Mesenchymal stem cell (in vitro differentiated cells and primary cell): ENCODE data around the gene HAS3.
A peak's percentile ranks its signal among the peaks of the same experiment; 100 is the strongest.
"Not testable (repeated sequence)": the region's sequence is repeated elsewhere in the genome, so short reads cannot be mapped to it uniquely, and the experiment has no call there.

Experiments
- DNase-seq: peaks from one replicate; pipeline ENCODE4 v3.0.0-alpha.2; 2013
- H2AFZ ChIP-seq: one replicate; pipeline ENCODE4 v1.6.1; 2013; ENCODE audit warnings: low read depth, mild to moderate bottlenecking, control low read depth, inconsistent platforms, low read length, moderate library complexity
- H2AK5ac ChIP-seq: 2 replicates; pipeline ENCODE4 v1.6.1; 2013; ENCODE audit warnings: low read length, moderate library complexity, mild to moderate bottlenecking, inconsistent platforms; ENCODE audit not compliant: severe bottlenecking
- H2BK120ac ChIP-seq: one replicate; pipeline ENCODE4 v1.6.1; 2013; ENCODE audit warnings: low read depth, mild to moderate bottlenecking, inconsistent platforms, low read length, moderate library complexity
- H2BK12ac ChIP-seq, 2 experiments: one replicate each; pipeline ENCODE4 v1.6.1; 2013; ENCODE audit warnings: inconsistent platforms in 2 of 2, low read length in 2 of 2, mild to moderate bottlenecking in 2 of 2, moderate library complexity in 2 of 2, control low read depth in 1 of 2
- H2BK15ac ChIP-seq: one replicate; pipeline ENCODE4 v1.6.1; 2013; ENCODE audit warnings: mild to moderate bottlenecking, low read depth, inconsistent platforms; ENCODE audit not compliant: poor library complexity, severe bottlenecking
- H2BK5ac ChIP-seq: 2 replicates; pipeline ENCODE4 v1.6.1; 2013; ENCODE audit warnings: low read depth, mild to moderate bottlenecking, low read length, control low read depth, inconsistent platforms; ENCODE audit not compliant: poor library complexity, severe bottlenecking
- H3K14ac ChIP-seq, 2 experiments: one replicate each; pipeline ENCODE4 v1.6.1; 2013; ENCODE audit warnings: inconsistent platforms in 2 of 2, low read length in 2 of 2, control low read depth in 1 of 2, mild to moderate bottlenecking in 1 of 2, moderate library complexity in 1 of 2
- H3K18ac ChIP-seq, 2 experiments: one replicate each; pipeline ENCODE4 v1.6.1; 2013; ENCODE audit warnings: inconsistent platforms in 2 of 2, low read length in 2 of 2, control low read depth in 1 of 2, low read depth in 1 of 2, mild to moderate bottlenecking in 1 of 2
- H3K23ac ChIP-seq, 2 experiments: one replicate each; pipeline ENCODE4 v1.6.1; 2013; ENCODE audit warnings: inconsistent platforms in 2 of 2, low read length in 2 of 2, mild to moderate bottlenecking in 2 of 2, moderate library complexity in 2 of 2, control low read depth in 1 of 2
- H3K27ac ChIP-seq: 2 replicates; pipeline ENCODE4 v1.5.1; 2013; ENCODE audit warnings: mild to moderate bottlenecking, moderate library complexity, low read length, control low read depth, inconsistent platforms; ENCODE audit not compliant: poor library complexity, severe bottlenecking
- H3K27me3 ChIP-seq, 2 experiments: 2 replicates each; pipeline versions ENCODE4 v1.6.1 to v1.7.0; 2013; ENCODE audit warnings: low read length in 2 of 2, mild to moderate bottlenecking in 2 of 2, moderate library complexity in 2 of 2, control low read depth in 1 of 2, inconsistent platforms in 1 of 2; ENCODE audit not compliant: control insufficient read depth in 1 of 2, insufficient read depth in 1 of 2
- H3K36me3 ChIP-seq, 2 experiments: 2 replicates each; pipeline versions ENCODE4 v1.6.1 to v1.7.0; 2013; ENCODE audit warnings: low read length in 2 of 2, control low read depth in 1 of 2, inconsistent platforms in 1 of 2, low read depth in 1 of 2, mild to moderate bottlenecking in 1 of 2; ENCODE audit not compliant: insufficient read depth in 2 of 2, control insufficient read depth in 1 of 2
- H3K4ac ChIP-seq, 2 experiments: one replicate each; pipeline ENCODE4 v1.6.1; 2013; ENCODE audit warnings: inconsistent platforms in 2 of 2, low read length in 2 of 2, mild to moderate bottlenecking in 2 of 2, moderate library complexity in 2 of 2, control low read depth in 1 of 2, low read depth in 1 of 2
- H3K4me1 ChIP-seq: 2 replicates; pipeline ENCODE4 v1.6.1; 2013; ENCODE audit warnings: low read depth, low read length, control low read depth; ENCODE audit not compliant: control insufficient read depth, insufficient read depth
- H3K4me2 ChIP-seq: 2 replicates; pipeline ENCODE4 v1.6.1; 2013; ENCODE audit warnings: low read length, mild to moderate bottlenecking, inconsistent platforms; ENCODE audit not compliant: poor library complexity, severe bottlenecking
- H3K4me3 ChIP-seq, 2 experiments: 2 replicates each; pipeline versions ENCODE4 v1.5.1 to v1.7.0; 2013; ENCODE audit warnings: low read length in 2 of 2, mild to moderate bottlenecking in 2 of 2, control low read depth in 1 of 2, low read depth in 1 of 2; ENCODE audit not compliant: insufficient read depth in 1 of 2
- H3K79me1 ChIP-seq: replicated peaks from 2 replicates; pipeline ENCODE4 v1.6.1; 2013; ENCODE audit warnings: mild to moderate bottlenecking, control low read depth, low read length, inconsistent platforms; ENCODE audit not compliant: poor library complexity, severe bottlenecking
- H3K9ac ChIP-seq: 2 replicates; pipeline ENCODE4 v1.7.0; 2013; ENCODE audit warnings: mild to moderate bottlenecking, low read length, moderate library complexity
- H3K9me3 ChIP-seq: 2 replicates; pipeline ENCODE4 v1.7.0; 2013; ENCODE audit warnings: mild to moderate bottlenecking, low read length; ENCODE audit not compliant: control insufficient read depth
- H4K8ac ChIP-seq: one replicate; pipeline ENCODE4 v1.6.1; 2013; ENCODE audit warnings: inconsistent platforms, mild to moderate bottlenecking, low read length, moderate library complexity
- H4K91ac ChIP-seq: one replicate; pipeline ENCODE4 v1.6.1; 2013; ENCODE audit warnings: mild to moderate bottlenecking, low read length, inconsistent platforms
- WGBS: methylation state at CpG from one replicate; pipeline ENCODE4 v1.1.7; 2013; ENCODE audit warnings: mixed read lengths; 5-methylcytosine and 5-hydroxymethylcytosine counted together

HAS3 gene

GRCh38 chr16:69057400-69058378 lies 47.8 kb upstream of the HAS3 start:
- Histone ChIP-seq H3K4me1 (peaks cover 6% of the 10 kb centered on the region), H3K79me1 (no peaks in the 10 kb centered on the region), H3K4me2 (no peak overlapping the region), H2BK5ac (peak overlapping the region; percentile 1), H3K14ac (no peak overlapping the region), H2AFZ (no peak overlapping the region), H3K9me3 (no peaks in the 10 kb centered on the region), H3K4ac (no peak overlapping the region), H3K4me3 (no peak overlapping the region), H2BK12ac (no peak overlapping the region), H3K27me3 (no peaks in the 10 kb centered on the region), H2BK15ac (no peak overlapping the region), H4K91ac (no peak overlapping the region), H4K8ac (no peak overlapping the region), H3K27ac (peak overlapping the region; percentile 86), H3K18ac (no peak overlapping the region), H3K9ac (peak overlapping the region; percentile 72), H3K23ac (no peak overlapping the region), H3K36me3 (no peaks in the 10 kb centered on the region), H2BK120ac (no peak overlapping the region), H2AK5ac (peak overlapping the region; percentile 10)
- peak; percentile 66 for DNase-seq
- WGBS: 75% methylated on average over 10 of the region's 11 CpGs

GRCh38 chr16:69063491-69063890 lies 42.0 kb upstream of the HAS3 start:
- not testable (repeated sequence) for H4K8ac ChIP-seq, H3K4me3 ChIP-seq, H4K91ac ChIP-seq, H3K14ac ChIP-seq, H2BK12ac ChIP-seq, H2AK5ac ChIP-seq, H2BK15ac ChIP-seq, H3K79me1 ChIP-seq, DNase-seq, H2AFZ ChIP-seq, H3K9me3 ChIP-seq, H2BK120ac ChIP-seq, H3K4me2 ChIP-seq, H3K23ac ChIP-seq, H3K9ac ChIP-seq, H3K4ac ChIP-seq, H3K27me3 ChIP-seq, H2BK5ac ChIP-seq, H3K18ac ChIP-seq, H3K36me3 ChIP-seq
- Histone ChIP-seq H3K4me1 (peaks cover 16% of the 10 kb centered on the region), H3K27ac (peak overlapping the region; percentile 67)
- WGBS: 87% methylated on average over 1 of the region's 8 CpGs

- Histone ChIP-seq H3K27ac (peak overlapping the region; percentile 67), H2BK15ac (no peak overlapping the region), H2BK5ac (peak overlapping the region; percentile 19), H3K79me1 (peaks cover 2% of the 10 kb centered on the region), H3K27me3 (no peaks in the 10 kb centered on the region), H3K4me2 (no peak overlapping the region), H2BK12ac (no peak overlapping the region), H3K18ac (no peak overlapping the region), H4K8ac (no peak overlapping the region), H2AFZ (no peak overlapping the region), H3K36me3 (no peaks in the 10 kb centered on the region), H4K91ac (no peak overlapping the region), H3K14ac (no peak overlapping the region), H3K9ac (no peak overlapping the region), H2AK5ac (peak overlapping the region; percentile 12), H3K9me3 (no peaks in the 10 kb centered on the region), H3K4me3 (no peak overlapping the region), H3K4me1 (peaks cover 15% of the 10 kb centered on the region), H3K23ac (peak overlapping the region in 1 of 2 experiments; percentile 1), H3K4ac (no peak overlapping the region), H2BK120ac (no peak overlapping the region)
- WGBS: 100% methylated on average over 2 of the region's 2 CpGs
- DNase-seq: no peak
Observed at GRCh38 chr16:69064124-69064763, 41.2 kb upstream of the HAS3 start.

GRCh38 chr16:69064764-69065313 lies 40.6 kb upstream of the HAS3 start:
- no peak overlapping the region for H4K91ac ChIP-seq
- H3K36me3 ChIP-seq: no peaks in the 10 kb centered on the region
- no peaks in the 10 kb centered on the region for H3K9me3 ChIP-seq
- H3K4me1 ChIP-seq: peaks cover 17% of the 10 kb centered on the region
- H3K4ac ChIP-seq: no peak overlapping the region
- H3K9ac ChIP-seq: no peak overlapping the region
- H2AFZ ChIP-seq: no peak overlapping the region
- H2AK5ac ChIP-seq: peak overlapping the region; percentile 28
- H3K23ac ChIP-seq: peak overlapping the region in 1 of 2 experiments; percentile 23
- peaks cover 2% of the 10 kb centered on the region for H3K79me1 ChIP-seq
- DNase-seq: no peak
- peak overlapping the region in 1 of 2 experiments; percentile 18 for H3K14ac ChIP-seq
- H4K8ac ChIP-seq: no peak overlapping the region
- H2BK12ac ChIP-seq: no peak overlapping the region
- no peak overlapping the region for H2BK5ac ChIP-seq
- no peak overlapping the region for H2BK15ac ChIP-seq
- H3K27ac ChIP-seq: peak overlapping the region; percentile 67
- H3K4me3 ChIP-seq: no peak overlapping the region
- 73% methylated on average over 5 of the region's 6 CpGs for WGBS
- H3K4me2 ChIP-seq: no peak overlapping the region
- no peak overlapping the region for H3K18ac ChIP-seq
- H2BK120ac ChIP-seq: no peak overlapping the region
- H3K27me3 ChIP-seq: no peaks in the 10 kb centered on the region
